Measurements from ENCODE around the gene CDK2.

The CDK2 gene

GRCh38 chr12:55933169-55933798, 33.3 kb upstream of the CDK2 start:
- H3K36me3 ChIP-seq (ENCODE audit: low read depth): peaks cover 46% of the 10 kb centered on the region
- H3K9me3 ChIP-seq (ENCODE audit: severe bottlenecking): no peaks in the 10 kb centered on the region
- H3K27ac ChIP-seq (ENCODE audit: poor library complexity, severe bottlenecking): peak overlapping the region; percentile 98
- DNase-seq (ENCODE audit: low spot score): peak; percentile 89
- peak; percentile 66 for ATAC-seq (ENCODE audit: low read depth)
- no peak for TF ChIP-seq CTCF (IDR thresholded peaks at IDR 0.05; ENCODE audit: poor library complexity, severe bottlenecking)
- peaks cover 56% of the 10 kb centered on the region for H3K4me1 ChIP-seq (ENCODE audit: insufficient read depth, poor library complexity, severe bottlenecking)
- H3K27me3 ChIP-seq (ENCODE audit: insufficient read depth, poor library complexity, severe bottlenecking): no peaks in the 10 kb centered on the region
- peak overlapping the region; percentile 61 for H3K4me3 ChIP-seq (ENCODE audit: severe bottlenecking)

- Histone ChIP-seq H3K4me1 (ENCODE audit: insufficient read depth, poor library complexity, severe bottlenecking) (peaks cover 60% of the 10 kb centered on the region), H3K9me3 (ENCODE audit: severe bottlenecking) (no peaks in the 10 kb centered on the region), H3K27me3 (ENCODE audit: insufficient read depth, poor library complexity, severe bottlenecking) (no peaks in the 10 kb centered on the region), H3K4me3 (ENCODE audit: severe bottlenecking) (peak overlapping the region; percentile 9), H3K27ac (ENCODE audit: poor library complexity, severe bottlenecking) (peak overlapping the region; percentile 98), H3K36me3 (ENCODE audit: low read depth) (peaks cover 54% of the 10 kb centered on the region)
- TF ChIP-seq CTCF (IDR thresholded peaks at IDR 0.05; ENCODE audit: poor library complexity, severe bottlenecking): no peak
- DNase-seq (ENCODE audit: low spot score) (no peak), ATAC-seq (ENCODE audit: low read depth) (no peak)
Measured at GRCh38 chr12:55933799-55934742, 32.6 kb upstream of the CDK2 start.

- Histone ChIP-seq H3K27me3 (ENCODE audit: insufficient read depth, poor library complexity, severe bottlenecking) (no peaks in the 10 kb centered on the region), H3K4me3 (ENCODE audit: severe bottlenecking) (no peak overlapping the region), H3K27ac (ENCODE audit: poor library complexity, severe bottlenecking) (peak overlapping the region; percentile 98), H3K9me3 (ENCODE audit: severe bottlenecking) (no peaks in the 10 kb centered on the region), H3K36me3 (ENCODE audit: low read depth) (peaks cover 61% of the 10 kb centered on the region), H3K4me1 (ENCODE audit: insufficient read depth, poor library complexity, severe bottlenecking) (peaks cover 60% of the 10 kb centered on the region)
- DNase-seq (ENCODE audit: low spot score): no peak
- no peak for ATAC-seq (ENCODE audit: low read depth)
- TF ChIP-seq CTCF (IDR thresholded peaks at IDR 0.05; ENCODE audit: poor library complexity, severe bottlenecking): no peak
Measured at GRCh38 chr12:55934773-55935172, 31.9 kb upstream of the CDK2 start.

- H3K4me1 ChIP-seq (ENCODE audit: insufficient read depth, poor library complexity, severe bottlenecking): peaks cover 58% of the 10 kb centered on the region
- no peak for TF ChIP-seq CTCF (IDR thresholded peaks at IDR 0.05; ENCODE audit: poor library complexity, severe bottlenecking)
- H3K36me3 ChIP-seq (ENCODE audit: low read depth): peaks cover 71% of the 10 kb centered on the region
Measured at GRCh38 chr12:55935738-55936151, 30.9 kb upstream of the CDK2 start.

More at GRCh38 chr12:55935738-55936151, 30.9 kb upstream of the CDK2 start:
- Histone ChIP-seq H3K4me3 (ENCODE audit: severe bottlenecking) (no peak overlapping the region), H3K27me3 (ENCODE audit: insufficient read depth, poor library complexity, severe bottlenecking) (no peaks in the 10 kb centered on the region), H3K9me3 (ENCODE audit: severe bottlenecking) (no peaks in the 10 kb centered on the region), H3K27ac (ENCODE audit: poor library complexity, severe bottlenecking) (peak overlapping the region; percentile 98)
- ATAC-seq (ENCODE audit: low read depth) (no peak), DNase-seq (ENCODE audit: low spot score) (no peak)

Measured in RWPE2 (cell line).